ENCODE measurements around the gene R3HCC1L.

Gene R3HCC1L

DNA sequence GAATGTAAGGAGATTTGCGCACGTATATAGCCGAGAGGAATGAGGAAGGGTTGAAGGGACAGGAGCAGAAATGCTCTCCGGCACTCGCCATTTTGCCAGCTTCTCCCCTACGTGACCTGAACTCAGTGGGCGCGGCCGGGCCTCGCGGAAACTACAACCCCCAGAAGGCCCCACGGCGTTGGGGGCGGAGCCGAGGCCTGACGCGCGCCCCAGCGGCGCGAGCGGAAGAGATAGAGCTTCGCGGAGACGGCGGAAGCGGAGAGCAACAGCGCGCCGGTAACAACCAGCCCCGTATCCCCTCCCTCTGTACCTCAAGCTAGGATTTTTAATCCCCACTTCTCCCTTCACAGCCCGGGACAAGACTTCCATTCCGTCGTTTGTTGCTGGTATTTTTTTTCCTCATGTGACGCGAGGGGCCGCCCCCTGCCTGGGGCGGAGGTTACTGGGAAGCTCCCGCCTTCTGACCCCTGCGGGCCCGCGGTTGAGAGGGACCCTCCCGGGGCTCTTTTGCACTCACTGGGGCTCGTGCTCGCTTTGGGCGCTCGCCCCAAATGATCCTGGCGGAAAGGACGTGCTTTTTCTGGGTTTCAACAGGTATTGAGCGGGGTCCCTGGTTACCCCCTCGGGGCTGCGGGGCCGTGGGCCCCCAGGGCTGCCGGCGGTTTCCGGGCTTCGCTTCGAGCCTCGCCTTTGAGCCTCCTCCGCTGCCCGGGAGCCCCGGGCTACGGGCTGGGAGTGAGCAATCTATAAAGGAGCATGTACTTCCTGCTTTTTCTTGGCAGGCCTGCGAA, at the start of gene R3HCC1L:
TSS of gene R3HCC1L (plus strand) at position 227 of the 791 bp plus-strand sequence. CDS start 73,458 bp downstream, outside the sequence.
- peak; percentile 92 to 94 for DNase-seq
- no peak for TF ChIP-seq GATA1 (IDR thresholded peaks at IDR 0.05; ENCODE audit: low read depth, low read length)
- TF ChIP-seq POLR2A (IDR thresholded peaks at IDR 0.05; ENCODE audit: low read length): peak; percentile 95

DNA sequence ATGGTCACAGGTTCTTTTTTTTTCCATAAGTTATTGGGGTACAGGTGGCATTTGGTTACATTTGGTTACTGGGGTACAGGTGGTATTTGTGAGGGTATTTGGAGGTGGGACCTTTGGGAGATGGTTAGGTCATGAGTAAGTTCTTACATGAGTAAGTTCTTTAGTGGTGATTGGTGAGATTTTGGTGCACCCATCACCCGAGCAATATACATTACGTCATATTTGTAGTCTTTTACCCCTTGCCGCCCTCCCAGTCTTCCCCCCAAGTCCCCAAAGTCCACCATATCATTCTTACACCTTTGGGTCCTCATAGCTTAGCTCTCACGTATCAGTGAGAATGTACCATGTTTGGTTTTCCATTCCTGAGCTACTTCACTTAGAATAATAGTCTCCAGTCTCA, 49.2 kb upstream of the R3HCC1L start:
- no peak for TF ChIP-seq GATA1 (IDR thresholded peaks at IDR 0.05; ENCODE audit: low read depth, low read length)
- no peak for TF ChIP-seq POLR2A (IDR thresholded peaks at IDR 0.05; ENCODE audit: low read length)
- DNase-seq: no peak

DNA sequence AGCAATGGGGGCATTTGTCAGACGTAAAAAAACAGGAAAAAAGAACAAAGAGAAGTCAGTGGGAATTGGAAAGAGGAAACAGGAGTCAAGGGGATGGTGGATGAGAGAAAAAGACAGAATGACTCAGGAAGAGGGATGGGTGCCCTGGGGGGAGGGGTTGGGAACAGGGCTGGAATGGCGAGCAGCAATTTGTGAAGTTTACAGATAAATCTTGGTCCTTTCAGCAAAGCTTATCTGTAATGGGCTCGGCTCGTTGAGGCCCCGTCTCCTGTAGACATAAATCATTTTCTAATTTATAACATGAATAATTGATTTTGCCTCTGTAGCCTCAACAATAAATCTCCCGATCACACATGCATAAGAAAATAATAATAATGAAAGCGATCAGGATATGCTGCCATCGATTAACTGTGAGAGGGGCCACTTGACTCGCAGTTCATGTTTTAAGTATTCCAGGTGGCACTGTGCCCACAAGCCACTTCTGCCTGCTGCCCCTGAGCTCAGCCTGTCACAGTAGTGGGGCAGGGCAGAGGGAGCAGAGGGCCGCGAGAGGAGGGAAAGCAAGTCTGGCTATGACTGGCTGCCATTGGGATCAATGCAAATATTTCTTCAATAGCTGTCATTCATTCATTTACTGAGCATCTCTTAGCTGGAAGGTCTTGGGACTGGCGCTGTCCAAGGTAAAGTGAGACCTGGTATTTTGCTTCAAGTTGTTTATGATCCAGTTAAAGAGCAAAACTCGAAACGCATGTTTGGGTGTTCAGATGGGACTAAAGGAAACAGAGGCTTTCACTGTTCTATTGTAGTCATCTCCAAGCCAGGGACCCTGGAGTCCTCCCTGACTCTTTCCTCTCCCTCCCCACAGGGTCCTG, 47.4 kb upstream of the R3HCC1L start:
- TF ChIP-seq POLR2A (IDR thresholded peaks at IDR 0.05; ENCODE audit: low read length): no peak
- no peak for TF ChIP-seq GATA1 (IDR thresholded peaks at IDR 0.05; ENCODE audit: low read depth, low read length)
- DNase-seq: no peak

- no peak for DNase-seq
- TF ChIP-seq GATA1 (IDR thresholded peaks at IDR 0.05; ENCODE audit: low read depth, low read length): no peak
- no peak for TF ChIP-seq POLR2A (IDR thresholded peaks at IDR 0.05; ENCODE audit: low read length)
Measured at GRCh38 chr10:98088186-98088971, 46.1 kb upstream of the R3HCC1L start.

DNA sequence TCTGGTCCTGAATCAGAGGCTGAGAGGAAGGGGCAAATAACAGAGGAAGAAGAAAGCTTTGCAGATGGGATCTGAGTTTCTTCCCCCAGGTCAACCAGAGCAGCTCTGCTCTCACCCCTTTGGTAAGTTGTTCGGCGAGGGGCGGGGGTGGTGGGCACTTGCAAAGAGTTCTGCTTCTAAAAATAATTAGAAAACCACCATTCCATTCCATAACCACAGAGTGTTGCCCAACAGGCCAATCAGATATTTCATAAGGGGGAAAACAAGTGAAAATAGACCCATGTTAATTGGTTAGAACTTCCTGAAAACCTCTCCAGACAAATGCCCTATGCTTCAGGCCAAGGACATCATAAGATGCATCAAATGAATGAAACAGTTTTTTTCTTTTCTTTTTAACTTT, 43.6 kb upstream of the R3HCC1L start:
- no peak for DNase-seq
- TF ChIP-seq POLR2A (IDR thresholded peaks at IDR 0.05; ENCODE audit: low read length): no peak
- no peak for TF ChIP-seq GATA1 (IDR thresholded peaks at IDR 0.05; ENCODE audit: low read depth, low read length)

DNA sequence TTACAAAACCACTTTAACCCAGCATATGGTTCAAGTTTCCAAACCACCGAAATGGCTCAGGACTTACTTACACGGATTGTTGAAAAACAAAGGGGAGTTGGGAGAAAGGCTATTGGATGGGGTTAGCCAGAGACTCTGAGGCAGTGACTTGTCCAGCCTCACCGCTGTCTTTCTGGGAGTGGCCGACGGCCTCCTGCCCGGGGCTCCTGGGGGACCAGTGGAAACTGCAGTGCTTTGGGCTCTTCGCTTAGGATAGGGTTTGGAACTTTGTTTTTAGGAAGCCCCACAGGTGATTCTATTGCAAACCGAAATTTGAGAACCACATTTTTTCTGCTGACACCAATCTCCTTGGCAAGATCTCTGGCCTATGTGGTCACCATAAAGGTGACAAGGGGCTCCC, 38.1 kb upstream of the R3HCC1L start:
- DNase-seq: no peak
- no peak for TF ChIP-seq POLR2A (IDR thresholded peaks at IDR 0.05; ENCODE audit: low read length)
- TF ChIP-seq GATA1 (IDR thresholded peaks at IDR 0.05; ENCODE audit: low read depth, low read length): no peak

GRCh38 chr10:98096731-98097130, 37.7 kb upstream of the R3HCC1L start:
- no peak for DNase-seq

DNA sequence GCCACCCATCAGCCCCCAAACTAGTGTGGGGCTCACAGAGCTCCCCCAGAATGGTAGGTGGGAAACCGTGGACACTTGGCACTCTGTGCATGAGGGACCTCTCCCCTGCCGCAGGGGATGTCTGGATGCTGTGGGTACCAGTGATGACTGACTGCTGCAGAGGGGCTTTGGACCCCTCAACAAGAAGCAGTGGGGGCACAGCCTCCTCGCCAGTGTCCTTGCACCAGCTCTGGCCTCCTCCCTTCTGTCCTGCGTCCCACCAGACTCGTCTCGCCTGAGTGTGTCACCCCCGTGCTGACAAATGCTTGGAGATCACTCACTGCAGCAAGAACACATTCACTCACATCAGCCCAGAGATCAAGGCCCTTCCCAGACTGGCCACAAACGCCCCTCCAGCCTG, 37.3 kb upstream of the R3HCC1L start:
- DNase-seq: no peak
- no peak for TF ChIP-seq POLR2A (IDR thresholded peaks at IDR 0.05; ENCODE audit: low read length)
- no peak for TF ChIP-seq GATA1 (IDR thresholded peaks at IDR 0.05; ENCODE audit: low read depth, low read length)

More at GRCh38 chr10:98096731-98097130, 37.7 kb upstream of the R3HCC1L start:
- TF ChIP-seq POLR2A (IDR thresholded peaks at IDR 0.05; ENCODE audit: low read length) (no peak), GATA1 (IDR thresholded peaks at IDR 0.05; ENCODE audit: low read depth, low read length) (no peak)

DNA sequence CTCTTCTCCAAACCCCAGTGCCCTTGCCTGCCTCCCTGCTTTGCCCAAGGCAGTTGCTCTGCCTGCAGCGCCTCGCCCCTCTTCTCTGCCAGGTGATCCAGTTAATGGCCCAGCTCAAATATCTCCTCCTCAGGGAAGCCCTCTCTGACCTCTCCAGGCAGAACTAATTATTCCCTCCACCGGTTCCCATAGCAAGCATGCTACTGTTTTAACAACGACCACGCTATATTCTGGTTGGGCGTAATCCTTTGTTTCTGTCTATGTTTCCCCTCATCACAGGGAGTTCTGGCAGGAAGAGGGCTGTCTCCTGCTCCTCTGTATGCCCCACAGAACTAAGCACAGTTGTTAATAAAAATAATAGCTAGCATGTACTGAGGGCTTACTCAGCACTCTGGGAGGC, 36.8 kb upstream of the R3HCC1L start:
- DNase-seq: no peak
- TF ChIP-seq POLR2A (IDR thresholded peaks at IDR 0.05; ENCODE audit: low read length) (no peak), GATA1 (IDR thresholded peaks at IDR 0.05; ENCODE audit: low read depth, low read length) (no peak)

DNA sequence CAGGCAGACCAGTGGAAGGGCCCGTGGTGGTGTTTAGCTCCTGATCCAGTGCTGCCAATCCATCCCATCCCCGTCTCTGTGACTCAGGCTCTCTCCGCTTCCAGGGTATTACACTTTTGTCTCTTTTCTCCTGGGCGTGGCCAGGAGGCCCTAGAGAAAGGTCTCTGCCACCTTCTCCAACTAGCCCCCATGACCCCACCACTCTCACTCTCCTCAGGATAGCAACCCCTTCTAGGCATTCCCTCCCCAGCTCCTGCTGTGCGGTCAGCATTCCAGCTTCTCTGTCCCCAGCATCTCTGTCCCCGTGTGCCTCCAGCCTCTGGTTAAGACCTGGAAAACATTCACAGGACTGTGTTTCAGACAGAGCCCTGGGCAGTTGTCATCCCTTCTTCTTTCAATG, 36.2 kb upstream of the R3HCC1L start:
- TF ChIP-seq POLR2A (IDR thresholded peaks at IDR 0.05; ENCODE audit: low read length) (no peak), GATA1 (IDR thresholded peaks at IDR 0.05; ENCODE audit: low read depth, low read length) (no peak)
- DNase-seq: no peak

- no peak for TF ChIP-seq POLR2A (IDR thresholded peaks at IDR 0.05; ENCODE audit: low read length)
- no peak for TF ChIP-seq GATA1 (IDR thresholded peaks at IDR 0.05; ENCODE audit: low read depth, low read length)
- DNase-seq: no peak
Measured at GRCh38 chr10:98100476-98100875, 34.0 kb upstream of the R3HCC1L start.

DNA sequence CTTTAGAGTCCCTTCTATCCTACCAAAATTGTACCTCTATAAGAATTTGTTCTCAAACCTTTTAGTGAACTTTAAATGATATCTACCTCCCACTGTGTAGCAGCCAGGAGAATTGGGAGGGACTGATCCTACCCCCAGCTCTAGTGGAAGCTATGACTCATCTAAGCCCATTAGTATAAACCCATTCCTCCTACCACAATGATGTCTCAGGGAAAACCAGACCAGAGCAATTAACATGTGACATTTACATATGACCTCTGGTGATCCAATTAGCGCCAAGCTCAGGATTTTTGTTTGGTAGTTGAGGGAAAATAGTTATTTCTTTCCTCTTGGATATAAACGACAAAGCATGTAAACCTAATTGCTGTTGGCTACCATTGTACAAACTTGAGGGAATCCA, 33.1 kb upstream of the R3HCC1L start:
- no peak for TF ChIP-seq GATA1 (IDR thresholded peaks at IDR 0.05; ENCODE audit: low read depth, low read length)
- no peak for DNase-seq

DNA sequence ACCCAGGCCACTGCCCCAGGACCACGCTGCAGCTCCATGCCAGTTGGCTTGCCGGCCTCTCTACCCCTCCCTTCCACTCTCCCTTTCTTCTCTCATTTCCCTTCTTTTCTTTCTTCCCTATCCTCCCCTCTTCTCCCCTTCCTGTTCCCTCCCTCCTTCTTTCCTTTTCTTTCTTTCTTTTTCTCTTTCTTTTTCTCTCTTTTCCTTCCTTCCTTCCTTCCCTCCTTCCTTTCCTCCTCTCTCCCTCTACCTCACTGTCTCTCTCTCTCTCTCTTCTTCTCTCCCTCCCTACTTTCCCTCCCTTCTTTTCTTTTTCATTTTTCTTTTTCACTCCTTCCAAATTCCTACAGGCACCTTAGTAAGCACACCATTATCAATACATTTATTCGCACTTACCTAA, 30.3 kb upstream of the R3HCC1L start:
- TF ChIP-seq POLR2A (IDR thresholded peaks at IDR 0.05; ENCODE audit: low read length) (no peak), GATA1 (IDR thresholded peaks at IDR 0.05; ENCODE audit: low read depth, low read length) (no peak)
- no peak for DNase-seq

DNA sequence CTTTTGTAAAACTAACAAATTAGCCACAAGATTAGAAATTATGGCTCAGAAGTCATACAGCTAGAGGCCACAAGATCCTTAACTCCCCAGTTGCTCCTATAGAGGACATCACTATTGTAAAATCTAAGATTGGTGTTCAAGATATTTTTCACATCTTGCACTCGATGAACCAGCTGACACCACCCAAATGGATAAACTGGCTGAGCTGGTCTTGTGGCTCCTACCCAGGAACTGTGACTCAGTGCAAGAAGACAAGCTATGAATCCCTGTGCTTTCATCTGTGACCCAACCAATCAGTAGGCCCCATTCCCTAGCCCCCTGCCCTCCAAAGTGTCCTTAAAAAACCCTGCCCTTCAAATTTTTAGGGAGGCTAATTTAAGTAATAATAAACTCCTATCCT, 27.9 kb upstream of the R3HCC1L start:
- no peak for DNase-seq
- no peak for TF ChIP-seq POLR2A (IDR thresholded peaks at IDR 0.05; ENCODE audit: low read length)
- TF ChIP-seq GATA1 (IDR thresholded peaks at IDR 0.05; ENCODE audit: low read depth, low read length): no peak

Data from erythroblast (primary cell).